Pancreas (tissue), 10 donors: ENCODE results near the gene MAP3K20. TPM values are rescaled to one million over a fixed set of nuclear protein-coding genes. Genes with fewer than 3 reads are reported as not detected.

Experiments
- ATAC-seq, 4 donors: fragments of 200-7000 bp; cut with Tn5 transposase; one replicate each; pipeline versions ENCODE4 v1.8.0 to v1.9.1; 2020; ENCODE audit warnings: mild to moderate bottlenecking in 4 of 4, moderate library complexity in 4 of 4
- DNase-seq, 6 donors: peaks; one replicate each; pipeline ENCODE4 v3.0.0-alpha.2; 2020
- FAIRE-seq: peaks from 2 replicates; lab custom pipeline; 2012; peaks lifted over from hg19 to GRCh38; lab: Jason Lieb, UNC
- H3K27ac ChIP-seq, 4 donors: fragments of 200-600 bp; sonication (generic); 1 replicate in 3 of 4; 2 replicates in 1 of 4; pipeline versions ENCODE4 v1.5.0 to v1.8.0; 2020
- H3K27me3 ChIP-seq, 4 donors: fragments of 200-600 bp; one replicate each; pipeline ENCODE4 v1.8.0; 2021
- H3K36me3 ChIP-seq, 3 donors: fragments of 200-600 bp; sonication (generic) in 1 of 3; one replicate each; pipeline versions ENCODE4 v1.5.0 to v1.8.0; 2020 to 2021
- H3K4me1 ChIP-seq, 3 donors: fragments of 200-600 bp; one replicate each; pipeline ENCODE4 v1.8.0; 2021
- H3K4me3 ChIP-seq, 4 donors: fragments of 200-600 bp; sonication (generic) in 2 of 4; one replicate each; pipeline versions ENCODE4 v1.5.0 to v1.8.0; 2020 to 2021
- H3K9me3 ChIP-seq, 4 donors: fragments of 200-600 bp; one replicate each; pipeline ENCODE4 v1.8.0; 2021
- CTCF ChIP-seq, 4 donors: fragments of 200-600 bp; sonication (generic) in 3 of 4; IDR thresholded peaks; one replicate each; pipeline versions ENCODE4 v1.5.0 to v1.8.0; 2021; ENCODE audit warnings: antibody characterized with exemption in 4 of 4
- WGBS, 2 donors: extraction: QIAGEN DNeasy Blood & Tissue Kit; methylation state at CpG; one replicate each; pipeline ENCODE4 v1.1.7; 2013; 5-methylcytosine and 5-hydroxymethylcytosine counted together
- intact Hi-C, 3 donors: fragments of 100-400 bp; cut with DNase I; formaldehyde crosslinking; loops; one replicate each; pipeline versions ENCODE4 v1.11.1 to v1.14.2; 2022
- polyA plus RNA-seq, 2 donors: library from polyadenylated mRNA; stranded (reverse); fragments of 200-250 nt; gene quantifications; one replicate each; pipeline ENCODE4 v1.2.3, GENCODE V29; 2013
- total RNA-seq, 6 donors: library from RNA; stranded (reverse); fragmentation: NEBNext Ultra II Directional in 4 of 6; extraction: Animal tissue kit (Norgen Biotek cat#: 25700) in 4 of 6; gene quantifications; one replicate each; pipeline versions ENCODE4 v1.2.1 to v1.2.4, GENCODE V29; 2021 to 2023
- donor health status: healthy with polysubstance abuse.
- donor health status: DM: no; HTN: no; CAD: no; lungs with moderate emphysema.
- donor health status: DM: no; HTN: no; CAD: no.
- donor health status: control.
- donor health status: control.
- donor health status: Bipolar disorder and iron deficiency.
- donor health status: DM: yes; HTN: yes; CAD: no.
- donor health status: DM: no; HTN: no; CAD: no.
- donor health status: DM: no; HTN: no; CAD: no.
- donor health status: DM: yes; HTN: yes; CAD: no.

The MAP3K20 gene
- total and polyA plus RNA-seq, 8 donors = 4.1 to 23.7 (median 8.2) TPM

- intact Hi-C loops = no loop called here
- FAIRE-seq (no peak), ATAC-seq (peak in 2 of 4 donors; percentile 73 to 80), DNase-seq (peak in 1 of 6 donors; percentile 23)
- Histone ChIP-seq H3K9me3 (no peaks in the 10 kb centered on the region), H3K27me3 (no peaks in the 10 kb centered on the region), H3K27ac (no peak overlapping the region), H3K4me1 (no peaks in the 10 kb centered on the region), H3K36me3 (peaks cover 0 to 11% (median 0%) of the 10 kb centered on the region in 3 donors), H3K4me3 (no peak overlapping the region)
- TF ChIP-seq CTCF (IDR thresholded peaks at IDR 0.05) = no peak
- WGBS, 2 donors = 85 to 93% methylated on average over 14 of the region's 14 CpGs
These were observed 189.1 kb downstream of the MAP3K20 start for GRCh38 chr2:173264603-173265366.

GRCh38 chr2:173271135-173271534, 195.5 kb downstream of the MAP3K20 start:
- TF ChIP-seq CTCF (IDR thresholded peaks at IDR 0.05) = no peak
- H3K27me3 ChIP-seq = no peaks in the 10 kb centered on the region
- H3K4me3 ChIP-seq = no peak overlapping the region
- H3K27ac ChIP-seq = no peak overlapping the region
- intact Hi-C loops = no loop called here
- H3K36me3 ChIP-seq = peaks cover 0 to 9% (median 0%) of the 10 kb centered on the region in 3 donors
- no peak for FAIRE-seq
- no peaks in the 10 kb centered on the region for H3K9me3 ChIP-seq
- H3K4me1 ChIP-seq = no peaks in the 10 kb centered on the region
- no peak for DNase-seq
- ATAC-seq = no peak
- WGBS, 2 donors = 65 to 83% methylated on average over 2 of the region's 2 CpGs

GRCh38 chr2:173271825-173272224, 196.2 kb downstream of the MAP3K20 start:
- Histone ChIP-seq H3K4me1 (no peaks in the 10 kb centered on the region), H3K27me3 (no peaks in the 10 kb centered on the region), H3K9me3 (no peaks in the 10 kb centered on the region), H3K4me3 (no peak overlapping the region), H3K36me3 (peaks cover 0 to 4% (median 0%) of the 10 kb centered on the region in 3 donors), H3K27ac (no peak overlapping the region)
- whole genome bisulfite sequencing, 2 donors = 86 to 90% methylated on average over 5 of the region's 5 CpGs
- ATAC-seq (peak in 2 of 4 donors; percentile 23 to 37), FAIRE-seq (no peak), DNase-seq (no peak)
- intact Hi-C loops = no loop called here
- TF ChIP-seq CTCF (IDR thresholded peaks at IDR 0.05) = no peak

GRCh38 chr2:173272849-173273248, 197.2 kb downstream of the MAP3K20 start:
- DNase-seq (no peak), ATAC-seq (no peak), FAIRE-seq (no peak)
- Histone ChIP-seq H3K36me3 (no peaks in the 10 kb centered on the region), H3K4me3 (no peak overlapping the region), H3K27me3 (no peaks in the 10 kb centered on the region), H3K27ac (no peak overlapping the region), H3K4me1 (no peaks in the 10 kb centered on the region), H3K9me3 (no peaks in the 10 kb centered on the region)
- no peak for TF ChIP-seq CTCF (IDR thresholded peaks at IDR 0.05)
- WGBS, 2 donors = 67 to 77% methylated on average over 3 of the region's 3 CpGs
- intact Hi-C loops = no loop called here
